ENCODE data around the gene MYO1B.

Gene MYO1B

DNA sequence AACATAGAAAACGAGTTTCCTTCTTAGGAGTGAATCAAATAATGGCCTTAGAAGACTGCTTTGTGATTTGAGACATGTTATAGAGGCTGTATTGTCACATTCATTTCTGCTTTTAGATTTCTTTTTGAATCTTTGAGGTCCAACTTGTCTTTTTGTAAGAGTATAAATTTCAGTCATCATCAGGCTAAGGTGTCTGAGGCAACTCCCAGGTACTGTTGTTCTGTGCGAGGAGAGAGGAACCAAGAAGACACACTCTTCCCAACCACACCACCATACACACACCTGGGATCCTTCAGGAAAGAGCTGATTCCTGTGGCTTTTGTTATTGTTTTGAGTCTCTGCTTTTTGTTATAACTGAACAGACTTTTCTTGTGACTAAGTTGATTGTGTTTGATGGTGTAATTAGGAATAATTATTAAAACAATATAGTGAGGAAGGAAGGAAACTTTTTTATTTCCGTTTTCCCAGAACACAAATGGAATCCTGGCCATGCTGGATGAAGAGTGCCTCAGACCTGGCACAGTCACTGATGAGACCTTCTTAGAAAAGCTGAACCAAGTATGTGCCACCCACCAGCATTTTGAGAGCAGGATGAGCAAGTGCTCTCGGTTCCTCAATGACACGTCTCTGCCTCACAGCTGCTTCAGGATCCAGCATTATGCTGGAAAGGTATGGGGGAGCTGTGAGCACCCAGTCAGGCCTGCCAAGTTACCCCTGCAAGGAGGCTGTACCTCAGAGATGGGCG lies 140.4 kb downstream of the MYO1B start:
- H3K4me3 ChIP-seq (ENCODE audit: low read depth, low read length) = no peak overlapping the region
- in situ Hi-C loops (cut with HindIII; ENCODE audit: low sequenced_read_pairs) = no loop called here
- DNase-seq (ENCODE audit: low read depth, low spot score) = no peak
- TF ChIP-seq, protein P1, sequence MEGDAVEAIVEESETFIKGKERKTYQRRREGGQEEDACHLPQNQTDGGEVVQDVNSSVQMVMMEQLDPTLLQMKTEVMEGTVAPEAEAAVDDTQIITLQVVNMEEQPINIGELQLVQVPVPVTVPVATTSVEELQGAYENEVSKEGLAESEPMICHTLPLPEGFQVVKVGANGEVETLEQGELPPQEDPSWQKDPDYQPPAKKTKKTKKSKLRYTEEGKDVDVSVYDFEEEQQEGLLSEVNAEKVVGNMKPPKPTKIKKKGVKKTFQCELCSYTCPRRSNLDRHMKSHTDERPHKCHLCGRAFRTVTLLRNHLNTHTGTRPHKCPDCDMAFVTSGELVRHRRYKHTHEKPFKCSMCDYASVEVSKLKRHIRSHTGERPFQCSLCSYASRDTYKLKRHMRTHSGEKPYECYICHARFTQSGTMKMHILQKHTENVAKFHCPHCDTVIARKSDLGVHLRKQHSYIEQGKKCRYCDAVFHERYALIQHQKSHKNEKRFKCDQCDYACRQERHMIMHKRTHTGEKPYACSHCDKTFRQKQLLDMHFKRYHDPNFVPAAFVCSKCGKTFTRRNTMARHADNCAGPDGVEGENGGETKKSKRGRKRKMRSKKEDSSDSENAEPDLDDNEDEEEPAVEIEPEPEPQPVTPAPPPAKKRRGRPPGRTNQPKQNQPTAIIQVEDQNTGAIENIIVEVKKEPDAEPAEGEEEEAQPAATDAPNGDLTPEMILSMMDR (IDR thresholded peaks at IDR 0.05; ENCODE audit: low read depth, low read length) = no peak

DNA sequence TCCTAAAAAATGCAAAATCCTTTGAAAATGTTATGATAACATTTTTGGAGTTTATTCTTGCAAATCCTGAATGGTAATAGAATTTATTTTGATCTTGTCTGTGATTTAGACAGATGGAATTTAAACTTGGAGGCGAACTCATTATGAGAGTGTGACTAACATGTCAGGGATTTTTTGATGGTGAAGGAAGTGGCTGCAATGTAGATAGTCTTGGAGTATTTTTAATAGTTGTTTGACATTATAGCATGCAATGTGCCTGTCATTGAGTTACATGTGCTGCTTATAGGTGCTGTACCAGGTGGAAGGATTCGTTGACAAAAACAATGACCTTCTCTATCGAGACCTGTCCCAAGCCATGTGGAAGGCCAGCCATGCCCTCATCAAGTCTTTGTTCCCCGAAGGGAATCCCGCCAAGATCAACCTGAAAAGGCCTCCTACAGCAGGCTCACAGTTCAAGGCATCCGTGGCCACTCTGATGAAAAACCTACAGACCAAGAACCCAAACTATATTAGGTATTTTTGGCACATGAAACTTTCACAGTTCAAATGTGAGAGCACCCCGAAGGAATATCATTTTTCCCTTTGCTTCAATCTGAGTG lies 141.8 kb downstream of the MYO1B start:
- in situ Hi-C loops (cut with HindIII; ENCODE audit: low sequenced_read_pairs) = no loop called here
- TF ChIP-seq, protein P1 (IDR thresholded peaks at IDR 0.05; ENCODE audit: low read depth, low read length) = no peak
- no peak overlapping the region for H3K4me3 ChIP-seq (ENCODE audit: low read depth, low read length)
- DNase-seq (ENCODE audit: low read depth, low spot score) = peak; percentile 86

DNA sequence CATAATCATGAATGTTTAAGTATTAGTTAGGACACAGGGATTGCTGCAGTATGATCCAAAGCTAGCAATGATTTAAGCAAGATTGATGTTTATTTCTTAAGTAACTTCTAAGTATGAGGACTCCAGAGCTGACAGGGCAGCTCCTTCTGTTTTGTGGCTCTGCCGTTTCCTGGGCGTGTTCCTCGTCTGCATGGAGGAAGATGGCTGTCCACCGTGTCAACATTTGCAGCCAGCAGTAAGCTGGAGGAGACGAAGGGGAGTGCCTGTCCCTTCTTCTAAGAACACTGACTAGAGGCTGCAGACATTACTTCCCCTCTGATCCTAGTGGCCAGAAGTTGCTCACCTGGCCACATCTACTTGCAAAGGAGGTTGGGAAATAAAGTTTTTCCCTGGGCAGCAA lies 144.1 kb downstream of the MYO1B start:
- TF ChIP-seq, protein P1 (IDR thresholded peaks at IDR 0.05; ENCODE audit: low read depth, low read length) = no peak
- in situ Hi-C loops (cut with HindIII; ENCODE audit: low sequenced_read_pairs) = no loop called here
- H3K4me3 ChIP-seq (ENCODE audit: low read depth, low read length) = no peak overlapping the region
- DNase-seq (ENCODE audit: low read depth, low spot score) = no peak

DNA sequence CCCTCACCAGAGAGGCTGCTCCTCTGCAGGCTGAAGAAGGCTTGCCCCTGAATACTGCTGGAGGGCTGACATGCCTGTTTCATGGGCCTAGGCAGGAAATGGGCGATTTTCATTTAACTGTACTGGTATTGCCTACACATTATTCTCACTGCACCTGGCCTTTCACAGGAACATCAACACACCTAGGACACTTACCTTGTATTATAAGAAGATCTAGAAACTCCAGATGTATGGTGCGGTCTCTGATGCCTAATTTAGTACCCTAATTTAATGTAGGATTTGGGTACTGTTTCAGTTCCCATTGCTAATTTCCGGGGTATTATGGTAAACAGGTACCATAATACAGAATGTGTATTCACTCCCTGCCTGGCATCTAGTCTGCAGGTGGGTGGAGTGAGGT lies 146.0 kb downstream of the MYO1B start:
- no peak overlapping the region for H3K4me3 ChIP-seq (ENCODE audit: low read depth, low read length)
- TF ChIP-seq, protein P1 (IDR thresholded peaks at IDR 0.05; ENCODE audit: low read depth, low read length) = no peak
- DNase-seq (ENCODE audit: low read depth, low spot score) = no peak
- in situ Hi-C loops (cut with HindIII; ENCODE audit: low sequenced_read_pairs) = no loop called here

DNA sequence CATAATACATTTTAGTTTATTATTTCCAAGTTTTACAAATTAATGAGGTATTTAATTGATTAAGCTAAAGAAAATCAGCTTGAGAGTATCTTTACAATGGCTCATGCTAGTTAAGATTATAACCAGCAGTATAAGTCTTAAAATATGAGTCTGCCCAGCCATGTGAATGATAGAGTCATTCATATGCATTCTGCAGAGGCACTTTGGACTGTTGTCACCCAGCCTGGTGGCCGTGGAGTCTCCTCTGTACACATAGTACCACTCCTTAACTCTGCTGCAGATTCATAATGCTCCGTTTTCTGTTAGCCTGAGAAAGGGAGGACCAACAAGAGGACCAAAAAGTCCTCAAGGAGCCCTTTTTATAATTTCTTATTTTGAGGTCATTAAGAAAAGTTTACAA lies 148.8 kb downstream of the MYO1B start:
- TF ChIP-seq, protein P1 (IDR thresholded peaks at IDR 0.05; ENCODE audit: low read depth, low read length) = no peak
- no peak overlapping the region for H3K4me3 ChIP-seq (ENCODE audit: low read depth, low read length)
- in situ Hi-C loops (cut with HindIII; ENCODE audit: low sequenced_read_pairs) = no loop called here
- DNase-seq (ENCODE audit: low read depth, low spot score) = no peak

DNA sequence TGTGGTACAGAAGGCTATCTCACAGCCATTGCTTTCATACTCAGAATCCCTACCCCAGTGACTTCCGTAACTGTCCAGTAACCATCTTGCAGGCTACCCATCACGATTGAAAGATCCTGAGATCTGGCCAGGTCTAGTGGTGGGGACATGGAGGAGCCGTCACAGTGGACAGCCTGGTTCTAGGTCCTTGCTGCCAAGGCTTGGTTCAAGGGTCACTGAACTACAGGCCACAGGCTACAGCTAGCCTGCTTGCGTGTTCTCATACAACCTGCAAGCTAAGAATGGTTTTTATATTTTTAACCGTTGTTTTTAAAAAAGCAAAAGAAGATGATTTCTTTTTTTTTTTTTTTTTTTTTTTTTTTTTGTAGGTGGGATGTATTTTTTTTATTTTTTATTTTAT lies 151.6 kb downstream of the MYO1B start:
- in situ Hi-C loops (cut with HindIII; ENCODE audit: low sequenced_read_pairs) = no loop called here
- TF ChIP-seq, protein P1 (IDR thresholded peaks at IDR 0.05; ENCODE audit: low read depth, low read length) = no peak

More for the DNA sequence above, 151.6 kb downstream of the MYO1B start:
- no peak overlapping the region for H3K4me3 ChIP-seq (ENCODE audit: low read depth, low read length)
- DNase-seq (ENCODE audit: low read depth, low spot score) = no peak

Data from astrocyte of the spinal cord (primary cell).